SH-SY5Y (cell line): ENCODE data around the gene LPCAT1.

ENCODE experiments used
- GATA2 ChIP-seq: IDR thresholded peaks from 2 replicates; pipeline ENCODE4 v1.6.1; 2011; ENCODE audit warnings: mild to moderate bottlenecking, low read depth, low read length
- GATA3 ChIP-seq: IDR thresholded peaks from 2 replicates; pipeline ENCODE4 v1.6.1; 2011; ENCODE audit warnings: low read depth, mild to moderate bottlenecking, low read length, moderate library complexity

The LPCAT1 gene

DNA sequence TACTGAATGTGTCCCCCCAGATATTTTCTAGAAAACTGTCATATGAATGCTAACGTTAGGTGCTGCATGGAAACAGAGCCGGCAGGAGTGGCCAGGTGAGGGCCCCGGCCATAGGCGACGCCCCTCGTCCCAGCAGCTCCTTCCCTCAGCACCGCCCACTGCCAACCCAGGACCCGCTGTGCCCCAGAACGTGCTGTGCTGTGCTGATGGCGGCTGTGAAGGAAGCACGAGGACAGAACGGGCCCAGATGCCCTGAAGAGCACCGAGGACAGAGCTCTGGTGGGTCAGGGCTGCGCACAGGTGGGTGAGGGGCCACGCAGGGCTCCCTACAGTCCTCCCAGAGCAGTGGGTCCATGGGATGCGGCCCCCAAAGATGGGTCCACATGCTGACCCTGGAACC, 30.3 kb downstream of the LPCAT1 start:
- no peak for TF ChIP-seq GATA2
- no peak for TF ChIP-seq GATA3

DNA sequence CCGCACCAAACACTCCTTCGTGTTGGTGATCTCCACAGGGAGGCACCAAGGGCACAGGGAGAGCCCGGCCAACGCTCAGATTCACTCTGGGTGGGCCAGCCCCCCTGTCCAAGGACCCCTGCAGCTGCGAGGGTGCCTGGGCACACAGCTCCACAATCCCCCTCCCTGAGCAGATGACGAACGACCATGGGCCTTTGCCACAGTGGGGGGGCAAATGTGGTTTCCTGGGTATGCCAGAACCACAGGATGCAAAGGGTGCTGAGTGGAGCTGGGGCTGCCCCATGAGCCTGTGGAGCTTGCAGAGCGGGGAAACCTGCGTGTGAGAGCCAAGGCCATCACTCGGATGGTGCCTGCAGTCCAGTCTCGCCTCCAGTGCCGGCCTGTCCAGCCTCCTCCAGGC, 31.0 kb downstream of the LPCAT1 start:
- no peak for TF ChIP-seq GATA2
- no peak for TF ChIP-seq GATA3

DNA sequence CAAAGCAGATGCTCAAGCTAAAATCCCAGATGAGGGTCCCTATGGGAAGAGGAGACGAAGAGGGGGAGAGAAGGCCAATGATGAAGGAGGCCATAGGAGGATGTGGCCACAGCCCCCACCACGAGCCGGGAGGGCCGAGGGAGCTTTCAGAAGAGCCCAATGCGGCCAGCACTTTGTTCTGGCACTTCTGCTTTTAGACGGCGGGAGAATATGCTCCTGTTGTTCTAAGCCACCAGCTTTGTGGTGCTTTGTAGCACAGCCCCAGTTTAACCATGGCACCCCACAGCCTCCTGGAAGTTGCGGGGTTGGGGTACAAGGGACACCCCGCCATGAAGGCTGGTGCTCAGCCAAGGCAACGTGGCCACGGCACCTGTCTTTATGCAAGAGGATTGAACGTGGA, 33.4 kb downstream of the LPCAT1 start:
- TF ChIP-seq GATA2 (no peak), GATA3 (no peak)

DNA sequence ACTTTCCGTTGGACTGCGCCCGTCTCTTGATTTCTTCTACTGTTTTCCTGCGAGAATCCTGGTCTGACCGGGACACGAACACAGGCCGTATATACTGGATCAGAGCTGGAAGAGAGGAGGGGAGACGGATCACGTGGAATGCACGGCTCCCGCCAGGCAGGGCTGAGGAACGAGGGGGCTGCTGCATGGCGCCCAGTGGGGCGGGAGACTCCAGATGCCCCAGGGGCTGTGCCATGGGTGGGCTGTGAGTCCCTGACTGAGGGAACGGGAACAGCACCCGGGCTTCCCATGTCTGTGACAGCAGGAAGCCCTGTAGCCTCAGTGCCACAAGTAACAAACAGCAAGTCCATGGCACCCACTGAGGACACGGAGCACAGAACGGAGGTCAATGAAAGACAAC, 34.0 kb downstream of the LPCAT1 start:
- TF ChIP-seq GATA2: no peak
- TF ChIP-seq GATA3: no peak

DNA sequence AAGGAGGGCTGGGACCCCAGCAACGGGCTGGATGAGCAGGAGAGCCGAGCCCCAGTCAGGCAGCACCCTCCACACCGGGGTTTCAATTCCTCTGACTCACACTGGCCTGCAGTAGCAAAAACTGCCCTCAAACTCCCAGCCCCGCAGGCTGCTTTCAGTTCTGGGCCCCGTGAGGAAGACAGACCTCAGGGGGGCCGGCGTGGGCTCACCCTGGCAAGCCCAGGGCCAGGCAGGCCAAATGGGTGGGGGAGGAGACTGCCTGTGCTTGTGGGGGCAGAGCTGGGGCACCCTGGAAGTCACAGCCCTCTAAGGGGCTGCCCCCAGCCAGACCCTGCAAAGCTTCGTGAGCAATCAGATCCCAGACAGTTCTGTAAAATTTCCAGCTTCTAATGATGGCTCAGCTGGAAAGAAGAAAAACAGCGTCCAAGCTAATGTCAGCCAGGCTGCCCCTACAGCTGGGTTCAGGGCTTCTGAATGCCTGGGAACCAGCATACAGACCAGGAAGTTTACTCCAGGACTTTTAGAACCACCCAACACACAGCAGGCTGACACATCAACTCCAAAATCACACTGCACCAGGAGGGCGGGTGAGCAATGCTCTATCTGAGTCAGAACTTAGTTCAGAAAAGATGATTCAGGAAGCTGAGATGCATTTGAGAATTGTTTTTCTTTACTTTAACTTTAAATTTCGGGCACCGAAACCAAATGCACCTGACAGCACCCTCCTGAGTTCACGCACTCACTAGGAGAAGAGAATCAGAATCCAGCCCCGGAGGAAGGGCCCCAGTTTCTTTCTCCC, 34.7 kb downstream of the LPCAT1 start:
- TF ChIP-seq GATA2 (no peak), GATA3 (no peak)

DNA sequence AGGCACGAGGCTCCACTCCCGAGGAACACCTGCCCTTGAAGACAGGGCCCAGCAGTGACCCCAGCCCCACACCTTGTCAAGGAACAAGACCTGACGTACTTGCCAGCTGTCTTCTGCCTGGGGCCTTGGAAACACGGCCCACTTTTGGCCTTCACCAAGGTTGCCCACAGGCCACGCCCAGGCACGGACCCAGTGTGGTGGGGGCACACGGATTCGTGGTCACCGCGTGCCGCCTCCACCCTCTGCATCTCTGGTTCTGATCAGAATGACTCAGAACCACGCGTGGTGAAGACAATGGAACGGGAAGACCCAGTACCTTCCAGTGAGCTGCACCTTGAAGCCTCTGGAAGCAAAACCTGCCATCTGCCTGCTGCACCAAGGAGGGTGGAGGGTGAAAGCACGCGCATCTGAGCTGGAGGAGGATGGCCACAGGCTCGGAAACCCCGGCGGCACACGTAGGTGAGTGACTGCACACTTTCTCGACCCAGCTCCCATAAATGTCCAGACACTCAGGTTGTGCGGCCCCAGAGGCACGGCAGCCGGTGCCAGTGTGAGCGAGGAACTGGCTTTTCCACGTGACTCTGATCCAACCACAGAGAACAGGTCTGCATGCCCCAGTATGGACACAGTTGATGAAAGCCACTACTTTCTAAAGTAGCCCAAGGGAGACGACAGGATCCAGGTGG, 36.5 kb downstream of the LPCAT1 start:
- TF ChIP-seq GATA3 (no peak), GATA2 (no peak)

DNA sequence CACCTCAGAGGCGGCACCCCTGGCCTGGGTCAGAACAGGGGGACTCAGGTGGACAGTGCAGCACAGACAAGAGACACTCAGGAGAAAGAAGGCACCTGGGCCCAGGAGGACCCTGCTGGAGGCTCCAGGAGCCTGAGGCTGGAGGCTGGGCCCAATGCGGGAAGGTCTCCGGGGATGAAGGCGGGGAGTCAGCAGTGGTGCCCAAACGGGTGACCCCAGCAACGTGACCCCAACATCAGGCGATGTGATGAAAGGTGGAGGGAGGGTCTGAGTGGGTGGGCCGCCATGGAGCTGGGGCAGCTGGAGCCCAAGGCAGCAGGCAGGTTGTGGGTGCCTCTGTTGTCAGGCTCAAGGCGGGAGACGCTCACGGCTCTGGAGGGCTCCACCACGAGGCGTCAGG, 37.5 kb downstream of the LPCAT1 start:
- TF ChIP-seq GATA3: no peak
- TF ChIP-seq GATA2: no peak

DNA sequence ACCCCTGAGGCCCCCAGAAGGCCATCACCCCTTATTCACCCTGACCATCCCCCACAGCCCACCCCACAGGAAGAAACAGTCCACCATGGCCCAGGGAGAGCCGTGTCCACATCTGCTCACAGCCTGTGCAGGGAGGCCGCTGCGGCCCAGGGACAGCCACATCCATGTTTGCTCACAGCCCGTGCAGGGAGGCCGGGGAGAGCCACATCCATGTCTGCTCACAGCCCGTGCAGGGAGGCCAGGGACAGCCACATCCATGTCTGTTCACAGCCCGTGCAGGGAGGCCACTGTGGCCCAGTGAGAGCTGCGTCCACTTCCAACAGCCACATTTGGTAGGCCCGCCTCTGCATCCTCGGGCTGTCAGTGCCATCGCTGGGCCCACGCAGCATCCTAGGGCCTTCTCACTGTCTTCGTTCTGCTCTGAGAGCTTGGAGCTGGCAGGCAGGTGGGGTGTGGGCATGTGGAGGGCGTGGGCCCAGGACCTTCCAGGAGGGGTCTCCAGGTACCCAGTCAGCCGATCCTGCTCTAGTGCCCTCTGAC, 38.1 kb downstream of the LPCAT1 start:
- TF ChIP-seq GATA2: no peak
- no peak for TF ChIP-seq GATA3

DNA sequence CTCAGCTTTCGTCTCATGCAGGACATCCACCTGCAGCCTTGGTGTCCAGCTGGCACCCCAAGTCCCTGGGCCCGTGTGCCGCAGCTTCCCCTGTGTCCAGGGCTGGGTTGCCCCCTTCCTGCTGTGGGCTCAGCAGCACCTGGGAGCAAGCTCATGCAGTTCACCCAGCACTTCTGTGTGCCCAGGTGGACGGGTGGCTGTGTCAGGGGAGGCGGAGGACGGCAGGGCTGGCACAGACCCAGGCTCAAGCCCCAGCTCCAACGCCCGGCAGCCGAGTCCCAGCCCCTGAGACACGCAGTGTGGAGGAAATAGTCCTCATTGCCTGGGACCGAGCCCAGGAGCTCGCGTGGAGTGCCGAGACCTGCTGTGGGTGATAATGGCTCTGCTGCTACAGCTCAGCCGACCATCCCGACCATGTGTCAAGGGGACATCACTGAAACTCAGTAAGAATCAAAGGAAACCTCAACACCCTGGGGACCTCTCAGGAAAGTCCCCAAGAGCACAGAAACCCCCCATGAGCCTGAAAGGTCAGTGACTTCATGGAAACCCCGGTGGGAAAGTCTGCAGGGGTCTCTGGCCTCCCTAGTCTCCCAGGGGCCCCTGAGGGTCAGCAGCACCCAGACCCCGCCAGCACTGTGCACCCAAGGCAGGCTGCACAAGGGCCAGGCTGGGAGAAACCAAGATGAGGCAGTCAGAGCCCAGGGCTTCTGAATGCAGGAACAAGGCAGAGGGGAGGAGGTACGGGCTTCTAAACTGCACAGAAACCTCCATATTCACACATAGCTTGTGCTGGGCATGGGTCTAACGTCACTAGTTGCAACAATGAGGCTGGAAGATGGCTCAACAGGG, 38.8 kb downstream of the LPCAT1 start:
- no peak for TF ChIP-seq GATA3
- no peak for TF ChIP-seq GATA2

DNA sequence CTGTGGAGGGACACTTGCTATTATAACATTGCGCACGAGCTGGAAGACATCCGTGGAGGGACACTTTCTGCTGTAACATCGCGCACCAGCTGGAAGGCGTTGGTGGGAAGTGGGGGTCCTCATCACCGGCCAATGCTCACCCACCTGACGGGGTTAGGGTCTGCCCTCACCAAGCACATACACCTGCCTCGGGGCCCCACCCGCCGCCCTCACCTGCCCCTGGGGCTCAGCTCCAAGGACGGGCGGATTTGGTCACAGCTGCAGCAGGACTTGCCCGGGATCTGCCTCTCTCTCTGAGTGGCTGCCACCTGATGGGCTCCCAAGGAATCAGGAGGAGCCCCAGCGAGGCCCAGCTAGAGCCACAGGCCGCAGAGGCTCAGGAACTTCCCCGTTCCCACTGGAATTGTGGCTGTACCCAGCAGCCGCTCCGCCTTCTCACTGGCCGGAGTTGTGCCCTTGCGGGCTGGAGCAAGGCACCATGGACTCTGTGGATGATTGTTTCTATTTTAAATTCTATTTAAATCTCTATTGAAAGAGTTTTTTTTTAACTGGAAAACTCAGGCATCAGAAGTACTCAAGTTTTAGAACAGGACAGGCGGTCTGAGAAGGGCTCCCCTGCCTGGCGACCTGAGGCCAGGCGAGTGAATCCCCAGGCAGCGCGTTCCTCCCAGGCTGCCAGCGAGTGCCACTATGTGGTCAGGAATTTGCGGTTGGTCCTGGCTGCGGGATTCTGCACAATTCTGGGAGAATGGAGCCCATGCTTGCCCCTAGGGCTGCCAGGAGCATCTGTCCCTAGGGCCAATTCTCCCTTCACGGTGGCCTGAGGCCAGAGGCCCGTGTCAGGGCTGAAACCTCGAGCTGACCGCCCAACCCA, 39.7 kb downstream of the LPCAT1 start:
- no peak for TF ChIP-seq GATA2
- TF ChIP-seq GATA3: no peak

DNA sequence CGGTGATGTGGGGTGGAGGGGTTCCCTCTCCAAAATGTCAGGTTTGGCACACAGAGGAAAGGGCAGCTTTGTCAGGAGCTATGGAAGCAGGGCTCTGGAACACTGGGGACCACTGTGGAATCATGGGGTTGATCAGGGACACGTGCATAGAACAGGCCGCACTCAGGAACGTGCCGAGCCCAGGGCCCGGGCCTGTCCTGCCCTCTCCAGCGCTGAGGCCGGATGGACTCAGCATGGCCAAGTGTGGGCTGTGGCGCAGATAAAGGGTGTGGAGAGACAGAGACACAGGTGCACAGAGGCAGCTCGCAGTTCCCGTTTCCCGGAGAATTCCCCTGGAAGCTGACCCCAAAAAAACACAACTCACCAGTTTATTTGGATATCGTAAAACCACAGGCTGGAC, 40.7 kb downstream of the LPCAT1 start:
- TF ChIP-seq GATA3: no peak
- TF ChIP-seq GATA2: no peak

DNA sequence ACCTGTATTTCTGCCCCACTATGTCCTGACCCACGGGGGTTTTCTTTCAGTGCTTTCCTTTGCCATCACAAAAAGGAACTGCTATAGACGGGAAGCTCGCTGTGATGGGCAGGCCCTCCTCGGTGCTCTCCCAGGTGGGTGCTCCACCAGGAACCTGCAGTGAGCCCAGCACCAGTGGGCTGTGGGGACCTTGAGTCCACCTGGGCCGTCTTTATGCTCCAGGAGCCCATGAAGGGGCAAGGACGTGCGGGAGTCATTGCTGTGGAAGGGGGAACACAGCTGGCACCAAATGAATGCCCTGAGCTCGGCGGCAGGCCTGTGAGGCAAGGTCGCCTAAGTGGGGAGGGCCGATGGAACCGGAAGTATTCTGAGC, 41.8 kb downstream of the LPCAT1 start:
- TF ChIP-seq GATA3: no peak
- TF ChIP-seq GATA2: no peak

DNA sequence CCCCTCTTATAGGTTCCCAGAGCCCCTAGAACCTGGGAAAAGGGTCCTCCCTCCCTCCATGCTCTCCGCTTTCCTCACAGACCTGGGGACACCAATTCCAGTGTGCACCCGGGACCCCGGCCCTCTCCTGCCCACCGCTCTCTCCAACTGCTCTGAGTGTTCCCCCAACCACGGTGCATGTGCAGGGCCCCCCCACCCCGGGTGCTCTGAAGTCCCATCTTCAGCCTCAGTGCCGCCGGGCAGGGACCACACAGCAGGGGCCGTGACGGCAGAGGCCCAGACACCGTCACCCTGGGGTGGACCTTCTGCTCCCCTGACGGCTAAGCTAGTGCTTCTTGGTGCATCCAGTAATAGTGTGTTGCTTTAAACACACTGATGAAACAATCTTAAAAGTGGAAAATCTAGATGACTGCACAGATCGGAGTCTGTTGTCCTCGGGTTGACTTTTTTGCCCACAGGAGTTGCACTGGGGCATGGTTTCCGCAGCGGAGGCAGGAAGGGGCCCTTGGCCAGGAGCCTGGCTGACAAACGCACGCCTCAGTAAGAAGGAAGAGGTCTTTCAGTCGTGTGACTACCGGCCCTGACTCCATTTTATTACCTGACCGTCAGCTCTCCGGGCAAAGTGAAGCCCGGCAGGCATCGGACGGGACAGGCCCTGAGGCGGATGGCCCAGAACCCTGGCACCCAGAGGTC, 42.3 kb downstream of the LPCAT1 start:
- TF ChIP-seq GATA3 (no peak), GATA2 (no peak)
